ENCODE data around the gene TET3.

DNA sequence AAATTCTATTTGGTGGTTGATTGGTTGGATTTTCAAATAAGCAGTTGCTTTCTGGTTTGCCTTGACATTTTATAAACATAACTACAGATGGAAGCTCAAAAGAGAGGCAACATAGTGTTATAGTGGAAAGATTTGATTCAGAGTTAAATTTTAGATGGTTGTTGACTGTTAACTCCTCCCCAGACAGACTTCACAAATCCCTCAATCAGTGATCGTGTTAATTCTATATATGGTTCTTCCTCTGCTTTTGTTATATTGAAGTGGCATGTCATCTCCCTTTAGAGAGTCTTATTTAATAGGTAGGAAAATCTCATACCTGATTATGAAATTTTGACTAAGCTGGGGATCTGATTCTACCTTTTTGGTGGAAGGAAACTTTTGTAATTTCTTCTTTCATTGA is 38.5 kb upstream of the TET3 start:
- TF ChIP-seq CTCF (IDR thresholded peaks at IDR 0.05) (no peak), RFX5 (IDR thresholded peaks at IDR 0.05; ENCODE audit: low read length) (no peak), GABPA (IDR thresholded peaks at IDR 0.05; ENCODE audit: low read depth) (no peak), FOSL2 (IDR thresholded peaks at IDR 0.05; ENCODE audit: borderline replicate concordance, low read depth) (no peak)
